CD4-positive, alpha-beta T cell (primary cell): ENCODE measurements around the gene CPTP. TPM values are rescaled to one million over a fixed set of nuclear protein-coding genes. Genes with fewer than 3 reads are reported as not detected.

Experiments used
- ATAC-seq: fragments of 200-7000 bp; cut with Tn5 transposase; one replicate; pipeline ENCODE4 v1.10.0; 2022; ENCODE audit warnings: mild to moderate bottlenecking; ENCODE audit not compliant: poor library complexity
- CTCF ChIA-PET: fragments of 350-600 bp; sonication (Branson Sonifier 250); formaldehyde crosslinking; loops from one replicate; lab custom pipeline; 2021; ENCODE audit warnings: antibody characterized with exemption, inconsistent platforms; lab: Charles Lee
- POLR2A ChIA-PET: fragments of 350-600 bp; sonication (Branson Sonifier 250); formaldehyde crosslinking; loops from one replicate; lab custom pipeline; 2021; ENCODE audit warnings: antibody characterized with exemption, inconsistent platforms; lab: Charles Lee
- DNase-seq, 14 experiments: peaks; one replicate each; pipeline ENCODE4 v3.0.0-alpha.2; 2013 to 2020; ENCODE audit warnings: mixed read lengths in 2 of 14
- H3K27ac ChIP-seq, 2 donors: one replicate each; pipeline versions ENCODE4 v1.5.1 to v1.7.0; 2013; ENCODE audit warnings: low read length in 2 of 2, low read depth in 1 of 2, mild to moderate bottlenecking in 1 of 2
- H3K27me3 ChIP-seq, 2 experiments: 1 replicate in 1 of 2; 2 replicates in 1 of 2; pipeline versions ENCODE4 v1.6.1 to v1.7.0; 2013; ENCODE audit warnings: low read length in 2 of 2, control low read depth in 1 of 2, mild to moderate bottlenecking in 1 of 2, moderate library complexity in 1 of 2; ENCODE audit not compliant: insufficient read depth in 2 of 2, control insufficient read depth in 1 of 2
- H3K36me3 ChIP-seq: one replicate; pipeline ENCODE4 v1.6.1; 2013; ENCODE audit warnings: low read length, control low read depth; ENCODE audit not compliant: insufficient read depth
- H3K4me1 ChIP-seq: one replicate; pipeline ENCODE4 v1.6.1; 2013; ENCODE audit warnings: low read length, control low read depth; ENCODE audit not compliant: insufficient read depth
- H3K4me3 ChIP-seq: one replicate; pipeline ENCODE4 v1.5.1; 2013; ENCODE audit warnings: mild to moderate bottlenecking, low read length, moderate library complexity
- H3K9me3 ChIP-seq, 2 experiments: 1 replicate in 1 of 2; 2 replicates in 1 of 2; pipeline versions ENCODE4 v1.6.1 to v1.7.0; 2013; ENCODE audit warnings: low read length in 2 of 2, mild to moderate bottlenecking in 2 of 2, control low read depth in 1 of 2, moderate library complexity in 1 of 2; ENCODE audit not compliant: control insufficient read depth in 1 of 2, insufficient read depth in 1 of 2
- H3K27ac Mint-ChIP-seq: one replicate; pipeline ENCODE4 v1.8.0; 2020; ENCODE audit warnings: mixed read lengths
- H3K27me3 Mint-ChIP-seq: one replicate; pipeline ENCODE4 v1.8.0; 2021; ENCODE audit warnings: mixed read lengths
- H3K36me3 Mint-ChIP-seq: one replicate; pipeline ENCODE4 v1.8.0; 2021; ENCODE audit warnings: low read depth, mixed read lengths
- H3K4me1 Mint-ChIP-seq: one replicate; pipeline ENCODE4 v1.8.0; 2021; ENCODE audit warnings: low read depth, mixed read lengths
- H3K4me3 Mint-ChIP-seq: one replicate; pipeline ENCODE4 v1.8.0; 2020; ENCODE audit warnings: mild to moderate bottlenecking, mixed read lengths
- H3K9me3 Mint-ChIP-seq: one replicate; pipeline ENCODE4 v1.8.0; 2020; ENCODE audit warnings: mixed read lengths
- CTCF ChIP-seq: fragments of 200-600 bp; IDR thresholded peaks from one replicate; pipeline ENCODE4 v1.8.0; 2022; ENCODE audit warnings: antibody characterized with exemption, mild to moderate bottlenecking
- intact Hi-C, 2 experiments: fragments of 100-400 bp; cut with DNase I in 1 of 2; cut with micrococcal nuclease in 1 of 2; formaldehyde crosslinking; loops; one replicate each; pipeline versions ENCODE4 v1.15.1 to v1.9.0; 2023 to 2025; cut with DNase I, micrococcal nuclease
- total RNA-seq, 174 experiments: library from RNA in 2 of 174; stranded (reverse) in 2 of 174; gene quantifications; one replicate each; pipeline ENCODE4 v1.2.3 and lab custom pipeline; 2021 to 2026

Gene CPTP
- total RNA-seq, 2 experiments from 2014 or later: 11.6 to 12.9 TPM

DNA sequence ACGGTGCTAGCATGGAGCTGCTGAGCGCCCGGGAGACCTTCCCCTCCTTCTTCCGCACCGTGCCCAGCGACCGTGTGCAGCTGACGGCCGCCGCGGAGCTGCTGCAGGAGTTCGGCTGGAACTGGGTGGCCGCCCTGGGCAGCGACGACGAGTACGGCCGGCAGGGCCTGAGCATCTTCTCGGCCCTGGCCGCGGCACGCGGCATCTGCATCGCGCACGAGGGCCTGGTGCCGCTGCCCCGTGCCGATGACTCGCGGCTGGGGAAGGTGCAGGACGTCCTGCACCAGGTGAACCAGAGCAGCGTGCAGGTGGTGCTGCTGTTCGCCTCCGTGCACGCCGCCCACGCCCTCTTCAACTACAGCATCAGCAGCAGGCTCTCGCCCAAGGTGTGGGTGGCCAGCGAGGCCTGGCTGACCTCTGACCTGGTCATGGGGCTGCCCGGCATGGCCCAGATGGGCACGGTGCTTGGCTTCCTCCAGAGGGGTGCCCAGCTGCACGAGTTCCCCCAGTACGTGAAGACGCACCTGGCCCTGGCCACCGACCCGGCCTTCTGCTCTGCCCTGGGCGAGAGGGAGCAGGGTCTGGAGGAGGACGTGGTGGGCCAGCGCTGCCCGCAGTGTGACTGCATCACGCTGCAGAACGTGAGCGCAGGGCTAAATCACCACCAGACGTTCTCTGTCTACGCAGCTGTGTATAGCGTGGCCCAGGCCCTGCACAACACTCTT is 7.6 kb downstream of the CPTP start:
- Mint-ChIP-seq H3K27me3 (no peaks in the 10 kb centered on the region), H3K9me3 (no peaks in the 10 kb centered on the region), H3K27ac (no peak overlapping the region), H3K4me1 (no peaks in the 10 kb centered on the region), H3K36me3 (no peaks in the 10 kb centered on the region), H3K4me3 (no peak overlapping the region)
- Histone ChIP-seq H3K27ac (no peak overlapping the region), H3K4me1 (peaks cover 5% of the 10 kb centered on the region), H3K27me3 (no peaks in the 10 kb centered on the region), H3K9me3 (peaks cover 0 to 5% of the 10 kb centered on the region in 2 experiments), H3K4me3 (no peak overlapping the region), H3K36me3 (peaks cover 12% of the 10 kb centered on the region)
- ChIA-PET CTCF (interaction anchor here (0.6 kb wide), 1 partner anchor 307 kb away, joined by 3 read pairs; no protein-coding TSS in a partner anchor), POLR2A (no interaction called here)
- TF ChIP-seq CTCF: no peak
- DNase-seq (no peak), ATAC-seq (no peak)
- intact Hi-C loops: no loop called here

DNA sequence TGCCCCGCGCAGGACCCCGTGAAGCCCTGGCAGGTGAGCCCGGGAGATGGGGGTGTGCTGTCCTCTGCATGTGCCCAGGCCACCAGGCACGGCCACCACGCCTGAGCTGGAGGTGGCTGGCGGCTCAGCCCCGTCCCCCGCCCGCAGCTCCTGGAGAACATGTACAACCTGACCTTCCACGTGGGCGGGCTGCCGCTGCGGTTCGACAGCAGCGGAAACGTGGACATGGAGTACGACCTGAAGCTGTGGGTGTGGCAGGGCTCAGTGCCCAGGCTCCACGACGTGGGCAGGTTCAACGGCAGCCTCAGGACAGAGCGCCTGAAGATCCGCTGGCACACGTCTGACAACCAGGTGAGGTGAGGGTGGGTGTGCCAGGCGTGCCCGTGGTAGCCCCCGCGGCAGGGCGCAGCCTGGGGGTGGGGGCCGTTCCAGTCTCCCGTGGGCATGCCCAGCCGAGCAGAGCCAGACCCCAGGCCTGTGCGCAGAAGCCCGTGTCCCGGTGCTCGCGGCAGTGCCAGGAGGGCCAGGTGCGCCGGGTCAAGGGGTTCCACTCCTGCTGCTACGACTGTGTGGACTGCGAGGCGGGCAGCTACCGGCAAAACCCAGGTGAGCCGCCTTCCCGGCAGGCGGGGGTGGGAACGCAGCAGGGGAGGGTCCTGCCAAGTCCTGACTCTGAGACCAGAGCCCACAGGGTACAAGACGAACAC is 8.3 kb downstream of the CPTP start:
- peaks cover 0 to 5% of the 10 kb centered on the region in 2 experiments for H3K9me3 ChIP-seq
- no peaks in the 10 kb centered on the region for H3K36me3 Mint-ChIP-seq
- no peaks in the 10 kb centered on the region for H3K27me3 Mint-ChIP-seq
- H3K27ac ChIP-seq: no peak overlapping the region
- peaks cover 5% of the 10 kb centered on the region for H3K4me1 ChIP-seq
- H3K9me3 Mint-ChIP-seq: no peaks in the 10 kb centered on the region
- no peak overlapping the region for H3K4me3 ChIP-seq
- peaks cover 7% of the 10 kb centered on the region for H3K36me3 ChIP-seq
- intact Hi-C loops: no loop called here
- no peak for TF ChIP-seq CTCF
- ATAC-seq (no peak), DNase-seq (no peak)
- no peak overlapping the region for H3K4me3 Mint-ChIP-seq
- H3K4me1 Mint-ChIP-seq: no peaks in the 10 kb centered on the region
- H3K27ac Mint-ChIP-seq: no peak overlapping the region
- CTCF ChIA-PET: no interaction called here
- POLR2A ChIA-PET: no interaction called here
- H3K27me3 ChIP-seq: no peaks in the 10 kb centered on the region

DNA sequence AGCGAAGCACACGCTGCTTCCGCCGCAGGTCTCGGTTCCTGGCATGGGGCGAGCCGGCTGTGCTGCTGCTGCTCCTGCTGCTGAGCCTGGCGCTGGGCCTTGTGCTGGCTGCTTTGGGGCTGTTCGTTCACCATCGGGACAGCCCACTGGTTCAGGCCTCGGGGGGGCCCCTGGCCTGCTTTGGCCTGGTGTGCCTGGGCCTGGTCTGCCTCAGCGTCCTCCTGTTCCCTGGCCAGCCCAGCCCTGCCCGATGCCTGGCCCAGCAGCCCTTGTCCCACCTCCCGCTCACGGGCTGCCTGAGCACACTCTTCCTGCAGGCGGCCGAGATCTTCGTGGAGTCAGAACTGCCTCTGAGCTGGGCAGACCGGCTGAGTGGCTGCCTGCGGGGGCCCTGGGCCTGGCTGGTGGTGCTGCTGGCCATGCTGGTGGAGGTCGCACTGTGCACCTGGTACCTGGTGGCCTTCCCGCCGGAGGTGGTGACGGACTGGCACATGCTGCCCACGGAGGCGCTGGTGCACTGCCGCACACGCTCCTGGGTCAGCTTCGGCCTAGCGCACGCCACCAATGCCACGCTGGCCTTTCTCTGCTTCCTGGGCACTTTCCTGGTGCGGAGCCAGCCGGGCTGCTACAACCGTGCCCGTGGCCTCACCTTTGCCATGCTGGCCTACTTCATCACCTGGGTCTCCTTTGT is 9.1 kb downstream of the CPTP start:
- peaks cover 0 to 5% of the 10 kb centered on the region in 2 experiments for H3K9me3 ChIP-seq
- Mint-ChIP-seq H3K9me3 (no peaks in the 10 kb centered on the region), H3K27me3 (no peaks in the 10 kb centered on the region), H3K4me3 (no peak overlapping the region), H3K4me1 (no peaks in the 10 kb centered on the region), H3K36me3 (no peaks in the 10 kb centered on the region), H3K27ac (no peak overlapping the region)
- peaks cover 2% of the 10 kb centered on the region for H3K36me3 ChIP-seq
- H3K4me3 ChIP-seq: no peak overlapping the region
- no peak for TF ChIP-seq CTCF
- ATAC-seq: no peak
- DNase-seq: no peak
- no peak overlapping the region for H3K27ac ChIP-seq
- ChIA-PET POLR2A (no interaction called here), CTCF (no interaction called here)
- intact Hi-C loops: no loop called here
- no peaks in the 10 kb centered on the region for H3K27me3 ChIP-seq
- H3K4me1 ChIP-seq: peaks cover 5% of the 10 kb centered on the region
